22Rv1 (cell line): ENCODE results near the gene ZNF568.

Experiments used
- H3K27ac ChIP-seq: fragments of 450-650 bp; 2 replicates; pipeline ENCODE4 v1.5.1; 2017
- ZFX ChIP-seq: fragments of 450-650 bp; IDR thresholded peaks from 2 replicates; pipeline ENCODE4 v1.6.1; 2017; ENCODE audit warnings: antibody characterized with exemption, borderline replicate concordance
- TF ChIP-seq, protein P1 (sequence below): fragments of 450-650 bp; IDR thresholded peaks from 2 replicates; pipeline ENCODE4 v1.5.1; 2017; ENCODE audit warnings: mild to moderate bottlenecking

ZNF568 gene

DNA sequence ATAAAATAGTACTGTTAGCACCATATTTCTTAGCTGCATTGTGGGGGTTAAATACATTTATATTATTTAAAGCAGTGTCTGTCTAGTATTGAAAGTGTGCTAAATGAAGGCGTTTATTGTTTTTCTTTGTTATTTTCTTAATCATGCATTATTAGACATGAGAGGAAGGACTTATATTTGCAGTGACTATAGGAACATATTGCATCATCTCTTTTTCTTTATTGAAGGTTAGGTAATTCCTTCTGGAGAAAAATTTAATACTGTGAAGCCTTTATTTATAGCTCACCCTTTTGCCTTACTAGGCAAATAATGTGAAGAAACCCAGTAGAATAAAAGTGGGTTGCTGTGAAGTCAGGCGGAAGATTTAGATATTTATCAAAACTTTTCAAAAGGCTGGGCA is 83.2 kb downstream of the ZNF568 start:
- H3K27ac ChIP-seq: no peak overlapping the region
- TF ChIP-seq ZFX: no peak
- TF ChIP-seq, protein P1, sequence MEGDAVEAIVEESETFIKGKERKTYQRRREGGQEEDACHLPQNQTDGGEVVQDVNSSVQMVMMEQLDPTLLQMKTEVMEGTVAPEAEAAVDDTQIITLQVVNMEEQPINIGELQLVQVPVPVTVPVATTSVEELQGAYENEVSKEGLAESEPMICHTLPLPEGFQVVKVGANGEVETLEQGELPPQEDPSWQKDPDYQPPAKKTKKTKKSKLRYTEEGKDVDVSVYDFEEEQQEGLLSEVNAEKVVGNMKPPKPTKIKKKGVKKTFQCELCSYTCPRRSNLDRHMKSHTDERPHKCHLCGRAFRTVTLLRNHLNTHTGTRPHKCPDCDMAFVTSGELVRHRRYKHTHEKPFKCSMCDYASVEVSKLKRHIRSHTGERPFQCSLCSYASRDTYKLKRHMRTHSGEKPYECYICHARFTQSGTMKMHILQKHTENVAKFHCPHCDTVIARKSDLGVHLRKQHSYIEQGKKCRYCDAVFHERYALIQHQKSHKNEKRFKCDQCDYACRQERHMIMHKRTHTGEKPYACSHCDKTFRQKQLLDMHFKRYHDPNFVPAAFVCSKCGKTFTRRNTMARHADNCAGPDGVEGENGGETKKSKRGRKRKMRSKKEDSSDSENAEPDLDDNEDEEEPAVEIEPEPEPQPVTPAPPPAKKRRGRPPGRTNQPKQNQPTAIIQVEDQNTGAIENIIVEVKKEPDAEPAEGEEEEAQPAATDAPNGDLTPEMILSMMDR: no peak

DNA sequence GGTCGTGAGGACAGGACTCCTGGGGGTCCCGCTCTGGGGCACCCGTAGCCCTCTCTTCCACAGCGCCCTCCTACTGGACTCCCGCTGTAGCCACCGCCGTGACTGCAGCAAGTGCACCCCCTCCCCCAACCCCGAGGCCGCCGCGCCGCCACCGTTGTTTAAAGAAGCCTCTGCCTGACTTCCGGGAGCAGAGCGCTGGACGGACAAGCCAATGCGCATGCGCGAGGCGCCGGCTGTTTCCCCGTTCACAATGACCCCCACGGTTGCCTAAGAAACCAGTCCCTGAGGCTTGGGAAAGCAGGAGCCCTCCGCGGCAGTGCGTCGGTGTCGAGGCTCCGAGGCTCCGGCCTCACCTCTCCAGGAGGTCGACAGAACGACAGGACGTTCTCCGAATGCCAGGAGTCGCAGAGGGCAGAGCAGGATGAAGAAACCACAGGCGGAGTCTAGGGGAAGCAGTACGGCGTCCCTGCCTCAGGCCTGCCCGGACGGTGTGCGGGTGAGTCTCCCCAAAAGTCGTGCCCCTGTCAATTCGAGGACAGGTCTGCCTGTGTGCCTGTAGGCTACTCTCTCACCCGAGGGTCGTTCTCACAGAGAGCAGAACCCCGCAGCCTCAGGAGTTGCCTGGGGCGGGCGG is 91.6 kb downstream of the ZNF568 start:
- peak overlapping the region; percentile 13; the same call in 1 of the 2 replicates for H3K27ac ChIP-seq
- TF ChIP-seq, protein P1: no peak
- TF ChIP-seq ZFX: no peak

DNA sequence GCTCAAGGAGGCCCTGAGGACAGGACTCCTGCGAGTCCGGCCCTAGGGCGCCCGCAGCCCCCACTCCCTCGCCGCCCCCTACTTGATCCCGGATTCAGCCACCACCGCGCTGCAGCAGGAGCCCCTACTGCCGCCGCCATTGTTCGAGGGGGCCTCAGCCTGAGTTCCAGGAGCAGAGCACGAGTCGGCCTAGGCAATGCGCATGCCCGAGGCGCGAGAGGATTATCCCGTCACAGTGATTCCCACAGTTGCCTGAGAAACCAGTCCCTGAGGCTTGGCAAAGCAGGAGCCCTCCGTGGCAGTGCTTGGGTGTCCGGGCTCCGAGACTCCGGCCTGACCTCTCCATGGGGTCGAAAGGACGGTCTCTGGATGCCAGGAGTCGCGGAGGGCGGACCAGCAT is 93.7 kb downstream of the ZNF568 start:
- TF ChIP-seq ZFX: no peak
- TF ChIP-seq, protein P1: no peak
- no peak overlapping the region for H3K27ac ChIP-seq

DNA sequence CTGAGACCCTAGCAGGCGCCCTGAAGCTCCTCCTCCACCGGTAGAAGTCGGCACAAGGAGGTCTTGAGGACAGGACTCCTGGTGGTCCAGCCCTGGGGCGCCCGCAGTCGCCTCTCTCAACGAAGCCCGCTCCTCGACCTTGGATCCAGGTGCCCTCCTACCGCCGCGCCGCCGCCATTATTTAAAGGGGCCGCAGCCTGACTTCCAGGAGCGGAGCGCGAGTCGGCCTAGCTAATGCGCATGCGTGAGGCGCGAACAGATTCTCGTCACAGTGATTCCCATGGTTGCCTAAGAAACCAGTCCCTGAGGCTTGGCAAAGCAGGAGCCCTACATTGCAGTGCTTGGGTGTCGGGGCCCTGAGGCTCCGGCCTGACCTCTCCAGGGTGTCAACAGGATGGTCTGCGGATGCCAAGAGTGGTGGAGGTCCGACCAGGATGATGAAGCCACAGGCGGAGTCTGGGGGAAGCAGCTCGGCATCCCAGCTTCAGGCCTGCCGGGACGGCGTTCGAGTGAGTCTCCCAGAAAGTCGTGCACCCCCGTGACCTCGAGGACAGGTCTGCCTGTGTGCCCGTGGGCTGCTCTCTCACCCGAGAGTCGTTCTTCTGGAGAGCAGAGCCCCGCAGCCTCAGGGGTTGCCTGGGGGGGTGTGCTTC is 96.1 kb downstream of the ZNF568 start:
- no peak for TF ChIP-seq ZFX
- TF ChIP-seq, protein P1: no peak
- H3K27ac ChIP-seq: no peak overlapping the region

DNA sequence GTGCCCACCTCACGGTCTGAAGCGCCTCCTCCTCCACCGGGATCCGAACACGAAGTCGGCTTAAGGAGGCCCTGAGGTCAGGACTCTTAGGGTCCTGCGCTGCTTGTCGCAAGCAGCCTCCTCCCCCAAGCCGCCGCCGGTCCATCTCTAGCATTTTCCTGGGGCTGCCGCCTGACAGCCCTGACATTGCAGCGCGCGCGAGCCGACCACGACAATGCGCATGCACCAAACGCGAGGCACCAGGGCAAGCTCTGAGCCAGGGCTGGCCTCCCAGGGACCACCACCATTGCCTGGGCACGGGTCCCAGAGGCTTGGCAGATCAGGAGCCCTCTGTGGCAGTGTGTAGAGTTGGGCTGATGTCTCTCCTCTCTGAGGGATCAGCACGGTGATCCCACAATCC is 98.3 kb downstream of the ZNF568 start:
- no peak for TF ChIP-seq ZFX
- TF ChIP-seq, protein P1: no peak
- no peak overlapping the region for H3K27ac ChIP-seq

DNA sequence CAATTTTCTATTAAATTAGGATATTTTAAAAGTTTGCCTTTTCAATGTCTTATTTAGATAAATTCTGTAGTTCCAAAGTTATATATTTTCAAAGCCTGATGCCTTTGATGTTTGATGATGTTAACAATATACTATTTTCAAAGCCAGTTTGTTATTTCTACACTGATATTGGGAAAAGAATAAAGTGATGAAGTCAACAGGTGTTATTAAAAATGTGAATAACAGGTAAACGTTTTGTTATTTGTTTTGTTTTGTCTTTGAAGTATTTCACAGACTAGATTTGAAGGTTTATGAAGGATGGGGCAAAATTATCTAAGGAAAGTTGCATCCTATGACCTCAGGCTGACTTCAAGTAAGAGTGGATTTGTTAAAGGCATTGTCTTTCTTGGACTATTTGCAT is 129.0 kb downstream of the ZNF568 start:
- no peak for TF ChIP-seq ZFX
- TF ChIP-seq, protein P1: no peak

More for the DNA sequence above, 129.0 kb downstream of the ZNF568 start:
- H3K27ac ChIP-seq: no peak overlapping the region
